Right lobe of liver (tissue), 6 donors: ENCODE data around the gene CLDN4. TPM values are rescaled to one million over a fixed set of nuclear protein-coding genes. Genes with fewer than 3 reads are reported as not detected.

ENCODE experiments used
- ATAC-seq, 4 donors: fragments of 200-7000 bp; cut with Tn5 transposase; one replicate each; pipeline ENCODE4 v1.9.1; 2020; ENCODE audit warnings: mild to moderate bottlenecking in 4 of 4, moderate library complexity in 4 of 4
- DNase-seq, 3 donors: peaks; one replicate each; pipeline ENCODE4 v3.0.0-alpha.2; 2020
- H3K27ac ChIP-seq, 3 donors: fragments of 200-600 bp; one replicate each; pipeline ENCODE4 v1.8.0; 2022
- H3K27me3 ChIP-seq, 2 donors: fragments of 200-600 bp; one replicate each; pipeline ENCODE4 v1.8.0; 2022
- H3K36me3 ChIP-seq, 4 donors: fragments of 200-600 bp; sonication (generic) in 1 of 4; one replicate each; pipeline versions ENCODE4 v1.5.1 to v1.8.0; 2017 to 2022; ENCODE audit warnings: control low read depth in 1 of 4
- H3K4me1 ChIP-seq, 4 donors: fragments of 200-600 bp; sonication (generic) in 1 of 4; one replicate each; pipeline versions ENCODE4 v1.5.1 to v1.8.0; 2017 to 2022; ENCODE audit warnings: control low read depth in 1 of 4
- H3K4me3 ChIP-seq, 3 donors: fragments of 200-600 bp; one replicate each; pipeline ENCODE4 v1.8.0; 2022
- H3K9me3 ChIP-seq, 4 donors: fragments of 200-600 bp; sonication (generic) in 1 of 4; one replicate each; pipeline versions ENCODE4 v1.5.1 to v1.8.0; 2017 to 2022; ENCODE audit warnings: control low read depth in 1 of 4
- CTCF ChIP-seq, 4 donors: fragments of 200-600 bp in 3 of 4; fragments of 450-650 bp in 1 of 4; IDR thresholded peaks; one replicate each; pipeline versions ENCODE4 v1.5.1 to v1.8.0; 2016 to 2022; ENCODE audit warnings: antibody characterized with exemption in 4 of 4, mild to moderate bottlenecking in 2 of 4
- POLR2A ChIP-seq: fragments of 450-650 bp; IDR thresholded peaks from one replicate; pipeline ENCODE4 v1.6.1; 2017; ENCODE audit warnings: antibody characterized with exemption, mild to moderate bottlenecking
- WGBS: methylation state at CpG from one replicate; pipeline ENCODE4 v1.1.6; 2018; ENCODE audit warnings: low coverage, low lambda C conversion rate; ENCODE audit not compliant: insufficient coverage; ENCODE audit errors: missing lambda C conversion rate; 5-methylcytosine and 5-hydroxymethylcytosine counted together
- intact Hi-C, 2 donors: fragments of 100-400 bp; cut with DNase I; formaldehyde crosslinking; loops; one replicate each; pipeline versions ENCODE4 v1.11.2 to v1.14.1; 2022
- total RNA-seq, 6 experiments: library from RNA; depleted of rRNA in 2 of 6; stranded (reverse); fragments of >200 nt in 2 of 6; fragmentation: NEBNext Ultra II Directional in 3 of 6; extraction: Animal tissue kit (Norgen Biotek cat#: 25700) in 3 of 6; gene quantifications; one replicate each; pipeline versions ENCODE4 v1.1.0 to v1.2.4, GENCODE V29; 2016 to 2023
- donor health status: DM: no; HTN: yes; CAD: no.
- donor health status: DM: no; HTN: no; CAD: no.
- donor health status: DM: no; HTN: no; CAD: no.
- donor health status: DM: no; HTN: yes; CAD: no.
- donor health status: DM: no; HTN: yes; CAD: no.

The CLDN4 gene
- total RNA-seq, 6 experiments from 2014 or later: 0.56 to 3.9 (median 1.3) TPM

GRCh38 chr7:73864981-73865711, 34.4 kb downstream of the CLDN4 start:
- 72% methylated on average over 6 of the region's 8 CpGs for WGBS
- DNase-seq (no peak), ATAC-seq (no peak)

DNA sequence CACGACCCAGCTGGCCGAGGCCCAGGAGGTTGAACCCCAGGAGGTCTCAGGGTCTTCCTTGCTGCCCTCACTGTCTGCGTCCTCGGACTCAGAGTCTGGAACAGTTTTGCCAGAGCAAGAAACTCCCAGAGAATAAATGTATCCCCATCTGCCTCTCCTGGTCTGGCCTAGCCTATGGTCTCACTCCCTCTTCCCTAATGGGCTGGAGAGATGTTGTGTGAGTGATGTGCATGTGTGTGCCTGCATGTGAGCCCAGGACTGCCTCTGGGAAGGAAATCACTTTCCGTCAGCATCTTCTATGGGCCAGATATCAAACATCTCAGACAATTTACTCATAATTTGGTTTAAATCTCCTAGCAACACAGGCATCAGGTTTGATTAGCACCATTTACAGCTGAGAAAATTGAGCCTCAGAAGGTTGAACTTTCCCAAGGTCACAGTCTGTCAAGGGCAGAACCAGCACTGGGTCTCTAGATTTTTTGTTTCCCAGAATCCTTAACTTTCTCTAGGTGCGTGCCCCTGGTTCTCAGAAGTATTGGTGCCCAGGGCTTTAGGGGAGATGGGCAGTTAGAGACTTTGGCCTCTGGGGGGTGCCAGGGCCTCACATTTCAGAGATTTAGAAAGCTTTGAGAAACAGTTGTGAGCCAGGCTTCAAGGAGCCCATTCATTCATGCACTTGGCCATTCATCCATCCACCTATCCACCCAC, 35.1 kb downstream of the CLDN4 start:
- Histone ChIP-seq H3K4me3 (no peak overlapping the region), H3K9me3 (no peaks in the 10 kb centered on the region), H3K36me3 (no peaks in the 10 kb centered on the region), H3K4me1 (peaks cover 0 to 14% (median 5%) of the 10 kb centered on the region in 4 donors), H3K27ac (no peak overlapping the region), H3K27me3 (no peaks in the 10 kb centered on the region)
- no peak for TF ChIP-seq POLR2A
- TF ChIP-seq CTCF (IDR thresholded peaks at IDR 0.05): peak; percentile 70 to 74 (median 71)
- WGBS: 35% methylated on average over 2 of the region's 6 CpGs
- ATAC-seq: peak; percentile 53 to 70 (median 62)
- intact Hi-C loops: loop anchor here (5.0 to 10.0 kb wide), 4 partner anchors 109 to 339 kb away; partner anchors contain the start of gene ELN (in 2 of the 2)
- DNase-seq: no peak

More at GRCh38 chr7:73864981-73865711, 34.4 kb downstream of the CLDN4 start:
- TF ChIP-seq POLR2A: no peak
- no peak for TF ChIP-seq CTCF (IDR thresholded peaks at IDR 0.05)
- Histone ChIP-seq H3K4me3 (no peak overlapping the region), H3K27me3 (no peaks in the 10 kb centered on the region), H3K9me3 (no peaks in the 10 kb centered on the region), H3K36me3 (no peaks in the 10 kb centered on the region), H3K4me1 (peaks cover 0 to 6% (median 3%) of the 10 kb centered on the region in 4 donors), H3K27ac (no peak overlapping the region)
- intact Hi-C loops: loop anchor here (5.0 to 10.0 kb wide), 5 partner anchors 58 to 340 kb away; partner anchors contain the start of gene ELN (in 2 of the 2)

DNA sequence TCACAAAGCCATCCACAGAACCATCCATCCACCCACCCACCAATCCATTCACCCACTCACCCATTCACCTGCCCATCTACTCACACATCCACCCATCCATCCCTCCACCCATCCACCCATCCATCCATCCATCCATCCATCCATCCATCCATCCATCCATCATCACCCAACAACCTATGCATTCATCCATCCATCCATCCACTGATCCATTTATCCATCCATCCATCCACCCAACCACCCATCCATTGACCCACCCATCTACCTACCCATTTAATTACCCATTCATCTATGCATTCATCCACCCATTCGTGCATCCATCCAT, 35.6 kb downstream of the CLDN4 start:
- Histone ChIP-seq H3K4me3 (no peak overlapping the region), H3K9me3 (no peaks in the 10 kb centered on the region), H3K27ac (no peak overlapping the region), H3K36me3 (no peaks in the 10 kb centered on the region), H3K4me1 (peaks cover 0 to 19% (median 8%) of the 10 kb centered on the region in 4 donors), H3K27me3 (no peaks in the 10 kb centered on the region)
- no peak for TF ChIP-seq CTCF (IDR thresholded peaks at IDR 0.05)
- no peak for TF ChIP-seq POLR2A
- ATAC-seq: no peak
- DNase-seq: no peak
- intact Hi-C loops: loop anchor here (5.0 to 10.0 kb wide), 4 partner anchors 108 to 338 kb away; partner anchors contain the start of gene ELN (in 2 of the 2)
- 62% methylated on average over 1 of the region's 1 CpG for WGBS

DNA sequence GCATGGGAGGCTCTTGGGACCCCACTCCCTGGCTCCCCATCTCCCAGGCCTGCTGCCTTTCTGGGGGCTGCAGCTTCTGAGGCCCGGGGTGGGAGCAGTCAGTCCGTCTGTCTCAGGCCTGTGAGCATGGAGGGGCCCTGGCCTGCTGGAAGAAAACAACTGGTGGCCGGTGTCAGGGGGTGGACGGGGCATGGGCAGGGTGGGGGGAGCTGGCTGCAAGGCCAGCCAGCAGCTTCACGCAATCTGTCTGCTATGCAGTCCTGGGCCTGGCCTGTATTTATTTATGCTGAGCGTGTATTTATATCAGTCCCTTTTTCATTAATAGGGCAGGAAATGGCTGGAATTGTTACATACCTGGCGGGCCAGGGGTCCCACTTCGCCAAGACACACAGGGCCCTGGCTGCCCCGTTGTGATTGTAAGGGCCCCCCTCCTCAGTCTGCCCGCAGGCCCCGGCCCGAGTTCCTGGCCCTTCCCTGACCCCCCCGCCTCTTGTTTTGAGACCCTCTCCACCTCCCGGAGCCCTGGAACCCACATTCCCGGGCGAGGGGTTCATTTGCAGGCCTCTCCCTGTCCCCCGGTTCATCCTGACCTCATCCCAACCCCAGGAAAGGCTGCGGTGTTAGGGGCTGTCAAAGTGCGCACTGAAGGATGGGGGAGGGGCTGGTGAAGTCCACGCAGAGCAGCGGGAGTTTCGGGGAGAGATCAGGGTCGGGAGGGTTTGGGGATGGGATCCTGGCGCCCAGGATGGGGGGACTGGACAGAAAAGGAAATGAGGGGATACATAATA, 38.4 kb downstream of the CLDN4 start:
- H3K27ac ChIP-seq: peak overlapping the region; percentile 26 to 87 (median 82)
- H3K4me3 ChIP-seq: no peak overlapping the region
- DNase-seq (no peak), ATAC-seq (no peak)
- TF ChIP-seq CTCF (IDR thresholded peaks at IDR 0.05) (no peak), POLR2A (no peak)
- no peaks in the 10 kb centered on the region for H3K36me3 ChIP-seq
- intact Hi-C loops: loop anchor here (5.0 to 10.0 kb wide), 4 partner anchors 106 to 336 kb away; partner anchors contain the start of gene ELN (in 2 of the 2)
- peaks cover 0 to 26% (median 13%) of the 10 kb centered on the region in 4 donors for H3K4me1 ChIP-seq
- H3K9me3 ChIP-seq: no peaks in the 10 kb centered on the region
- no peaks in the 10 kb centered on the region for H3K27me3 ChIP-seq
- WGBS: 68% methylated on average over 9 of the region's 24 CpGs
